VCaP (cell line): ENCODE results near the gene AMOT.

ENCODE experiments used
- H3K27ac ChIP-seq: fragments of 450-650 bp; 2 replicates; pipeline ENCODE4 v1.5.1; 2017
- CTCF ChIP-seq: fragments of 450-650 bp; conservative IDR thresholded peaks from 2 replicates; pipeline ENCODE4 v1.5.1; 2017; ENCODE audit warnings: mild to moderate bottlenecking, moderate library complexity

The AMOT gene

DNA sequence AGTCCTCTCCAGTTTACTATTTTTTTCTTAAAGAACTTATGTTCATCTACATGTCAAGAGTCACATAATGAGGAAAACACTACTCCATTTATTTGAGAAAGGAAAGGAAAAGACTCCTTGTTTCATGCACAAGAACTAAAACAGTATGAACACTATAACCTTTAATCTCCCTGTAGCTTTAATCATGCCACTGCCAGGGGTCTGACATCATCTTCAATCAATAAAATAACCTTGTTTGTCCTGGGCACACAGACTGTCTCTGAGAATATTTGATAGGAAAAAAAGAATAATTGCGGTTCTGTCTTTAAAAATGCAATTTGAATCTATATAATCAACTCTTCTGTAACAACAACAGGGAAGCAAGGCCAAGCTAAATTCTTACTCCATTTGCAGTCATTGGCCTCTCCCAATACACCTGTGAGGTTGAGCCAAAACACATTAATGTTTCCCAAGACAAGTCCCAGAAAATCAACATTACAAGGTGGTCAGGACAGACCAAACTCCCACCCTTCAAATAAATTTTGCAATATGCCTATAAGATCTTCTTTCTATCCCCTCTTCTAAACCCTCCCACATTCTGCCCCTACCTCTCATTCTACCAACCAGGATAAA is 13.2 kb downstream of the AMOT start:
- TF ChIP-seq CTCF = no peak

DNA sequence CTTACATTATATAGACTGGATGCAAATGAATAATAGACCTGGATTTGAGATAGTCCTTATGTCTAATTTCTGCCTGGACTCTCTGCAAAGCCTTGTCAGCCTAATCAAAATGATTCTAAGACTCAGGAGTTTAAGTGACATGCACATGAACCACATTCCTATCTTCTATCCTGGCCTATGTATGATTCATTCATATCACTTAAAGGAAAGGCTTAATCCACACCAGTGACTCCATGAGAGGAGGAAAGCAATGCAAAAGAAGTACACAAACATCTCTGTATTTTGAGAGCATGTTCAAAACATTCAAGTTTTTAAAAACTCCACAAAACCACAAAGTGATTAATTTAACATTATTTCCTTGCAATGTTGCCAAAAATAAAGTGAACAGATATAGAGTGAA is 14.6 kb downstream of the AMOT start:
- no peak overlapping the region for H3K27ac ChIP-seq
- TF ChIP-seq CTCF = no peak

More for the DNA sequence above, 13.2 kb downstream of the AMOT start:
- H3K27ac ChIP-seq = no peak overlapping the region

DNA sequence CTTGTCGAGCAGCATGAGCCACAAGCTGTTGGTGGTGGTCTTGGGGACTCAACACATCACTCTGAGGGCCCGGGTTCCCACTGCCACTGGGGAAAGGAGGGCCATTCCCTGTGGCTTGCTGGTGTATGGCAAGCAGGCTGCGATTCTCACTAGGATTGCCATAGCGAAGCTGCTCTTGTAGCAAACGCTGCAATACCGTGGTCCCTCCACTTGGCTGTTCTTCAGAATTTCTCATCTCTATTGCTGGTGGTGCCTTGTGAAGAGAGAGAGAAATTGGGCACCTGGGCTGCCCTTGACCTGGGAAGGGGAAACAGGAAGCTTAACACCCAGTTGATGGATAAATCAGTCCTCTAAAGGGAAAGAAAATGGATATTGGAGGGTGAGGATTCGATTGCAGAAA is 17.7 kb downstream of the AMOT start:
- TF ChIP-seq CTCF = no peak
- no peak overlapping the region for H3K27ac ChIP-seq

- no peak overlapping the region for H3K27ac ChIP-seq
- TF ChIP-seq CTCF = no peak
Observed at GRCh38 chrX:112820364-112821268, 20.0 kb downstream of the AMOT start.

DNA sequence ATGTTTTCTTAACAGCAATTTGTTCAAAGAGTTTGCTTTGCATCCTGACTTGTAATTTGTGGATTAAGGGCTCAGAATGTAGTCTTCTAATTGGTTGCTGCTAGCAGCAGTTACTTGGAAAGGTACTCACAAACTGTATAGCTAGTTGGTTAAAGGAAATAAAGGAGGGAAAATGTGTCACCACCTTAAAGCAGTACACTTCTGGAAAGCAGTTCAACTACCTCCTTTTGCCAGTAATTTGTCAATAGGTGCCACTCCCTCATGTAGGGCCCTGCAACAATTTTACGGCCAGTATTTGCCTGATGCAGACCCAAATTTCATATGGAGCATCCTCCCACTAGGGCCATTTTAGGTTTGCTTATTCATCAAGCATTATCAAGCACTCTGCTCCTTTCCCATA is 20.8 kb downstream of the AMOT start:
- TF ChIP-seq CTCF = no peak
- no peak overlapping the region for H3K27ac ChIP-seq

DNA sequence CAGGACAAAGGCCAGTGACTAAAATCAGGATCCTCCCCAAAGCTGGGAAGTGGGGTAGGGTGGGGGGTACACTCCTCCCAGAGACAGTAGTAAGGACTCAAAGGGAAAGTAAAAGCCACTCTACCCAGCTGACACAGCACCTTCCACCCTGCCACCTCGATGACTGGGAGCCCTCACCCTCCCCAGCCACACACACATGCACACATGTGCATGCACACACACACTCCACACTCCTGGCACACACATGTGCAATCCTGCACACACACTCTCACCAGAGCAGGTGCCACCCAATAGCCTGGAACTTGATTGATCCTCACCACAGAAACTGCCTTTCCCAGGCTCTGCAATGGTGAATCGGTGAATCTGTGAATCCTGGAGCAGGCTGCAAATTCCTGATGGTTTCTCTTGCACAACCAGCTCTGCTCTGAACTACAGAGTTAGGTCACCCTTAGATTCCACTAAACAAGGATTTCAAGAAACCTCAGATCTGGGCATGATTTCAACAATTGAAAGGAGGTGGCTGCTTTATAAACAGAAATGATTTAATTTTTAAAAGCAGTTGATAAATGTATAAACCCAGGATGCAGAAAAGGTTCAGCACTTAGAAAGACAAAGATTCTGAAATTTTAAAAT is 21.5 kb downstream of the AMOT start:
- TF ChIP-seq CTCF = no peak
- no peak overlapping the region for H3K27ac ChIP-seq
